Stimulated activated CD4-positive, alpha-beta T cell treated with anti-CD3 and anti-CD28 coated beads, Interleukin-1b, Interleukin-23, amount 100 ng/mL, for 48 hours (primary cell): ENCODE data around the gene ADAM19.

Experiments used
- DNase-seq: peaks from one replicate; pipeline ENCODE4 v3.0.0-alpha.2; 2020

ADAM19 gene

GRCh38 chr5:157481265-157481664 is 94.3 kb downstream of the ADAM19 start:
- no peak for DNase-seq

- DNase-seq: no peak
Measured at GRCh38 chr5:157479612-157480510, 95.7 kb downstream of the ADAM19 start.

GRCh38 chr5:157479166-157479565 is 96.4 kb downstream of the ADAM19 start:
- DNase-seq: no peak

- DNase-seq: no peak
Measured at GRCh38 chr5:157478726-157479125, 96.8 kb downstream of the ADAM19 start.

GRCh38 chr5:157477814-157478494 is 97.6 kb downstream of the ADAM19 start:
- DNase-seq: no peak

- no peak for DNase-seq
Measured at GRCh38 chr5:157476702-157477408, 98.7 kb downstream of the ADAM19 start.

GRCh38 chr5:157475432-157475831 is 100.1 kb downstream of the ADAM19 start:
- DNase-seq: no peak

GRCh38 chr5:157473383-157474320 is 101.9 kb downstream of the ADAM19 start:
- DNase-seq: no peak

GRCh38 chr5:157471709-157472108 is 103.9 kb downstream of the ADAM19 start:
- no peak for DNase-seq

GRCh38 chr5:157470631-157471030 is 104.9 kb downstream of the ADAM19 start:
- DNase-seq: no peak

GRCh38 chr5:157469687-157470086 is 105.9 kb downstream of the ADAM19 start:
- DNase-seq: no peak

- no peak for DNase-seq
Measured at GRCh38 chr5:157469073-157469472, 106.5 kb downstream of the ADAM19 start.

- no peak for DNase-seq
Measured at GRCh38 chr5:157468293-157468965, 107.1 kb downstream of the ADAM19 start.

GRCh38 chr5:157464519-157465171 is 110.9 kb downstream of the ADAM19 start:
- DNase-seq: peak; percentile 77

GRCh38 chr5:157463621-157464518 is 111.7 kb downstream of the ADAM19 start:
- no peak for DNase-seq

GRCh38 chr5:157463081-157463480 is 112.5 kb downstream of the ADAM19 start:
- DNase-seq: no peak

- no peak for DNase-seq
Measured at GRCh38 chr5:157460921-157461792, 114.4 kb downstream of the ADAM19 start.

GRCh38 chr5:157459715-157460599 is 115.6 kb downstream of the ADAM19 start, which contains the start of gene NIPAL4:
Gene NIPAL4 (plus strand): TSS chr5:157460213. CDS start chr5:157460321, 108 bp downstream.
- DNase-seq: peak; percentile 47
